IPS-NIHi7 (cell line): ENCODE results near the gene HJURP.

Source experiments
- DNase-seq: peaks from one replicate; pipeline ENCODE4 v3.0.0; 2012; ENCODE audit warnings: mixed read lengths; ENCODE audit errors: extremely low spot score

The HJURP gene

DNA sequence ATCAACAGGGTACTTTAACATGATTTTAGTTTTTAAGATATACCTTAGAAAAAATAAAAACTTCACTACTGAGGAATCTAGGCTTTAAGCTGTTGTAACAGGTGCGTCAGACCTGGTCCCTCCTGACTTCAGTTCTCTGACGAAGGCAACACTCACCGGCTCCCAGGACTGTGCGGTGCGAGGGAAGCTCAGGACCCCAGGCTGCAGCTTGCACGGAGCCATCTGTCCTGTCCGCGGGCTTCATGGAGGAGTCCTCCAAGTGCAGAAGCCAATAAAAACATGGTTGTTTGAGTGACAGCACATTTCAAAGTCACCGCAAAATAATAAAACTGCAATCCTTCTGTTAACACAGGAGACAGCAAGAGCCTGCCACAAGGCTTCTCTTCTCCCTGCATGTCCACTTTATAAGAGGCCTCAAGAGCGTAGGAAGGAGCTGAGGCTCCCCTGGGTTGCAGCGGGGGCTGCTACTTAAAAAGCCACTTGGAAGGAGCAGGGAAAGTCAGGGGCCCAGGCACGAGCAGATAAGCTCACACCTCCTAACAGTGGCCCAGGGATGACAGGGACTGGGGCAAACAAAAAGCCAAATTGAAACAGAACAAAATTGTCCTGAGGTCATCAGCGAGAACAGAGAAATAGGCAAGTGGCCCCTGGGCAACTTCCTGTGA, 4.6 kb downstream of the HJURP start:
- no peak for DNase-seq

- DNase-seq, result no peak
Observed at GRCh38 chr2:233848276-233848675, 6.1 kb downstream of the HJURP start.

GRCh38 chr2:233847248-233847898, 7.0 kb downstream of the HJURP start:
- peak; percentile 9 for DNase-seq

- DNase-seq, result no peak
Observed at GRCh38 chr2:233846387-233847247, 7.7 kb downstream of the HJURP start.

GRCh38 chr2:233845301-233846060, 8.9 kb downstream of the HJURP start:
- no peak for DNase-seq

DNA sequence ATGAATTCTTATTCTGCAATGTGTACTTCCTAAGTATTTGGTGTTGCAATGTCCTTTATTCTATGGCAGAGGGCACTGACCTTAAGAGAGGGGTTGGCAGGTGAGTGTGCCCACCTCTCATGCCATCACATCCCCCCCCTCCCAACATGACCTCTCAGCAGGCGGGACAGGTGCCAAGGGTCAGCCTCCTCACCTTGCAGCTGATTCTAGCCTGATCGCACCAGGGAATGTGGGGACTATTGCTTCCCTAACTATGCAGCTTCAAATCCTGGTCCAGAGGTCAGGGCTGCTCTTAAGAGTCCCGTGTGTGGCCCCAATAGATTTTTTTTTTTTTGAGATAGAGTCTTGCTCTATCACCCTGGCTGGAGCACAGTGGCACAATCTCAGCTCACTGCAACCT, 9.5 kb downstream of the HJURP start:
- DNase-seq, result no peak

- no peak for DNase-seq
Observed at GRCh38 chr2:233844064-233844807, 10.1 kb downstream of the HJURP start.

GRCh38 chr2:233841183-233841582, 13.2 kb downstream of the HJURP start:
- no peak for DNase-seq

- no peak for DNase-seq
Observed at GRCh38 chr2:233840520-233840919, 13.8 kb downstream of the HJURP start.

DNA sequence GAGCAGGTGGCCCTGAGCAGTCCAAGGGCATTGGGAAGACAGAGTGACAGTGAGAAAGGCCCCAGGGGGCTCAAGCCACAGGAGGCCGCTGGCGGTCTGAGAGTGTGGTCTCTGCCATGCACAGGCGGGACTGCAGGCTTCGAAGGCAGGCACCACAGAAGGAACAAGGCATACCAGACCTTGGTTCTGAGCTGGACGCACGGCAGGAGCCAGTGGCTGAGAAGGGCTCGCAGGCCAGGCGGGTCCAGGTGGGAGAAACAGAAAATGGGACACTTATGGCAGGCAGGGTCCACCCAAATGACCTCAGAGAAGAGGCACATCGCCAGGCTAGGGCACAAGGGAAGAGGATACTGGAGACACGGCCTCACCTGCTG, 14.9 kb downstream of the HJURP start:
- DNase-seq, result no peak

DNA sequence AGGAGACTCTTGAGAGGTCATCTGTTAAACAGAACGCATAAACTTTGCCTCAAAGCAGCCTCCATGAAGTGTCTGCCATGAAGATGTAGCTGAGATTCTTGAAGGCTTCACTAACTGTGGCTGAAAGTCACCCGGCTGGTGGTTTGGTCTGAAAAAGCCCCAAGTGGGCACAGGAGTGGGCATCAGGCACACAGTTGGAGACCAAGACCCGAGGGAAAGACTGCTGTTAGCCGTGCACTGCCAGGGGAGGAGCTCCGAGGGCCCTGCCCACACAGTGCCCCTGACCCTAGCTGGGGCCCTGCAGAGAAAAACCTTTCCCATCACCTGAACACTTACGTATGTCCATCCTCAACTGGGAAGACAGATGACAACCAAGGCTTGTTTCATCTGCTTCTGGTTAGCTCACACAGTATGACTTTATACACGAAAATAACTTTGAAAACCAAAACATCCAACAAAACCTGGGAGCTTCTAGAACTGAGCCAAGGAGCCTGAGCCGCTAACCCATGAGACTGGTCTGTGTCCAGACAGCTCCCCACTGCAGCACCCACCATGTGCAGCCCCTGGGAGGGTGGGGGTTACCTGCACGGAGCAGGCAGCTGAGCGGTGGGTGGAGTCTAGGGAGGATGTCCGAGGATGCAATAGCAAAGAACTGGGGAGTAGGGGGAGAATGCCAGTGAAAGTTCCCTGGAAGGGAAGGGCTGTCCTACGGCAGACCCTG, 15.4 kb downstream of the HJURP start:
- no peak for DNase-seq

DNA sequence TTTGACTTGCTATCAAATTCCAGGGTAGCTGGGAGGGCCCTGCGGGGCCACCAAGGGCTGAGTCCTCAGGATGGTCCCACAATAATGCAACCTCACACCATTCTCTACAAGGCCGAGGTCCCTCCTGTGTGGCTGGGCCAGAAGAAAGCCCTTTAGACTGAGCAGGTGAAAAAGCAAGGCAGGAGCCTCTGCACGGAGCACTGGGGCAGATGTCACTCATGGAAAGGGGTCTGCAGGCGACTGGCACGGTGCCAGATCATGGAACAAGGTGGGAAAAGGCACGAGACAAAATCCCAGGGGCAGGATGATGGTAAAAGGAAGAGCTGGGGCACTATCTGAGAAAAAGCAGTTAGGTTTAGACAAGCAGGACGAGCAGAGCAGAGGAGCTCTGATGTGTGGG, 16.1 kb downstream of the HJURP start:
- no peak for DNase-seq

DNA sequence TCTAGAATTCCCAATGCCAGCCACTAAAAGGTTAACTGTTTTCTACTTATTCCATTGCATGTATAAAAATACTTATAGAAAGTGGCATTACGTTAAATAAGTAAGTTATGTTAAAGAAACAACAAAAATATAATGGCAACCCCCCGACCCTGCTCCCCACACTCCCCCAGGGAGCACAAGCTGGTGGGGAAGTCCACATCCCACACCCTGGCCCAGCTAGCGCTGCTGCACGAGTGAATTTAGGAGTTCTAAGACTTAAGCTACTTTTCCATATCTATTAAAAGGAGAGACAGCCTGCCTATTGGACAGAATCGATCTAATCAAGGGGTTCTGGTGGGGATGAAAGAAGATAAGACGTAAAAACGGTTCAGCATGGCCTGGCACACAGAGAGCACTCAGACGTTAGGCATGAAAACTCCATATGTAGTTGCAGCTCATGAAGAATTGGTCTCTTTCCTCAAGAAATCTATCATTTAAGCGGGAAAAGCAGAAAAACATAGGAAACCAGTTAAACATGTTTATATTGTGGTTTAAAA, 16.6 kb downstream of the HJURP start:
- DNase-seq, result no peak

- DNase-seq, result no peak
Observed at GRCh38 chr2:233836359-233836758, 18.0 kb downstream of the HJURP start.

DNA sequence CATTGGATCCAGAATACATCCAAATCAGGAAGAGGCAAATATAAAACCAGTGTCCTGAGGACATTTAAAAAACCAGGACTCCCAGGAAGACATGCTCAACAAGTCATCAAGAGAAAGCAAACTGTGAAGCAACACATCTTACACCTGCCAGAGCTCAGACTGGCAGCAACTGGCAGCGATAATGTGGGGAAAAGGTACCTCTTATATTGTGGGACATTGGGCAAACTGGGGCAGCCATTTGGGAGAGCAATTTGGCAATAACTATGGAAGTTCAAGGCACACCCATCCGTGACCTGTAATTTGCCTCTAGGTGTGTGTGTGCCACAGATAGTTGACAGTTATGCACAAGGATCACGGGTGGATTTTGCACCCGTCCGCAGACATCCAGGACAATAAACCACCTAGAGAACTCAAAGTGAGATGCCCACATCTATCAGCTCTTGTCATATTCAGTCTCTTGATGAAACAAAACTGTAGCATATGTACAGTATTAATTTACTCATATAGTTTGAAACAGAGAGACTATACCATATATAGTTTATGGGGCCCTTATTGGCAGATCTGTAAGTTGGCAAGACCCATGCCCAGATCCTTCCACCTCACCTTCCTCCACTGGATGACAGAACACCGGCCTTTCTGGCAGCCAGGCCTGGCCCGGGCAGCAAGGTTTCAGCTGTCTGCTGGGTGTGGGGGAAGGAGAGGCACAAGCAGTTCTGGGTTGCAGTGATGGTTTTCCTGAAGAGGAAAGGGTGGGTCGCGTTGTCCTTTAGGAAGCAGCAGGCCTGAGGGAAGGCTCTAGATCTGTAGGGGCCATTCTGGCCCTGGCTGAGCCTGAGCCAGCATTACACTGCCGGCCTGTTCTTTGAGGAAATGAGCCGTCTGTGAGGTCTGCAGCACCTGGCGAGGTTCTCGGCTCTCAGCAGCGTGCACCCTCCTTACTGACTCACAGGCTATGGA, 18.8 kb downstream of the HJURP start:
- no peak for DNase-seq

DNA sequence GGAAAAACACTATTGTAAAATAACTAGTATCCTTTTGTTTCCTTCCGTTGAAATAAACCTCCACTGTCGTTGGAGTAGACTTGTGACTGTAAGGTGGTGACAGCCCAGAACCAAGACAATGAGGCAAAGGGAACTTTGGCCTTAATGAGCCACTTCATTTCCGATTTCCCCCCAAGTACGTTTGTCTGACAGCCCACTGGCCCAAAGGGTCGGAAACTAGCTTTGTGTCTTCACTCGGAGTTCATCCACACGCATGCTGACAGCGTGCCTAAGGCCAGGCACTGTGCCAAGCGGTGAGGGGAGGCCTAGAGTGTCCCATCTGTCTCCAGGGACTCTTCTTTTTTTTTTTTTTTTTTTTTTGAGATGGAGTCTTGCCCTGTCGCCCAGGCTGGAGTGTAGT, 21.0 kb downstream of the HJURP start:
- DNase-seq, result no peak

DNA sequence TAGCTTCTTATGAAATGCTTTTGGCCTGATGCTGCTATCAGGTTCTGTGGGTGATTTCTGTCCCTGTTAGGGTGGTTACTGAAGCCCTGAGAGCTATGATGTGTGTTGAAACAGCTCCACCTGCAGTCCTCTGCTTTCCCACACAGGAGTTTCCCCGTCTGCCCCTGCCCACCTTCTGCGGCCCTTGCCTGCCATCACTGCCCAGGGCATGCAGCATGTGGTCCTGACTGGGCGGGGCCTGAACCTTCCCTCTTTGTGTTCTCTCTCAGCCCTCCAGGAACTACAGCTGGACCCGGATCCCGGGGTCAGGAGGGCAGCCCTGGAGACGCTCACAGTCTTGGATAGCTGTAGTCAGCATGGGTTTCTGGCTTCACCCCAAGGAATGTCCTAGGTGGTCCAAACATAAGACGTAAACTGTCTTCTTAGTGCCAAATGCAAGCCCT, 21.4 kb downstream of the HJURP start:
- peak; percentile 87 for DNase-seq

DNA sequence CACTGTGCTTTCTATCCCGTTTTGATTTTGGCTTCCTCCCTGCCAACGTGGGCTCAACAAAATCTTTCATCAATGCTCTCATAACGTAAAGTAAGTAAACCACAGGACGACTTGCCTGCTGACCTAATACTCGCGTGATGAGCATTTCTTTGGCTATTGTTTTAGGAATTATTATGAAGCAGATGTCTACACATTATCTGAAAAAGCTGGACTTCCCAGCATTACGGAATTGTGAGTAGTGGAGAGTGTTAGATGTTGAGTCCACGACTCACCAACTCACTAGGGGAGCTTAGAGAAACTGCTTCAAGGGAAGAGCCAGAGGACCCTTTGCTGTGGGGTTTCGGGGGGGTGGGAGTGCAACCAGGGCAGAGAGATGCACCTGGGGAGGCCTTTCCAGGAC, 21.9 kb downstream of the HJURP start:
- DNase-seq, result no peak

DNA sequence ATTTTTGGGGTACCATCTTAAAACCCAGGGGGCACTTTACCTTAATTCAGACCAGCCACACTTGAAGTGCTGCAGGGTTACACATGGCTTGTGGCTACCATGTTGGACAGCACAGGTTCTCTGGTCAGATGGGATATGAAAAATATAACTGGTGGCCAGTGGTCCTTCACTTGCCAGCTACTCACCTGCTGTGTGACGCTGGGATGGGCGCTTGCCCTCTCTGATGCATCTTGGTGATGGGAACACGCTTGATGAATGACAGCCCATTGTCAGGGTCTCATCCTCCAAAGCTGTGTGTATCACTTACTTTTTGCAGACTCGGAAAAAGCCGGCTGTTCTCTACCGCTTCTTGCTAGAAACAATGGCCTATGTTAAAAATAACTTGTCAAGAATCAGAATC, 22.5 kb downstream of the HJURP start:
- DNase-seq, result no peak
